Measurements from ENCODE around the gene KCNJ14. TPM values are rescaled to one million over a fixed set of nuclear protein-coding genes. Genes with fewer than 3 reads are reported as not detected.

The KCNJ14 gene
- 1 to 10 TPM in 2 of 3 donors, under 1 TPM in 1; 0.80 to 1.6 (median 1.0) TPM for total RNA-seq

DNA sequence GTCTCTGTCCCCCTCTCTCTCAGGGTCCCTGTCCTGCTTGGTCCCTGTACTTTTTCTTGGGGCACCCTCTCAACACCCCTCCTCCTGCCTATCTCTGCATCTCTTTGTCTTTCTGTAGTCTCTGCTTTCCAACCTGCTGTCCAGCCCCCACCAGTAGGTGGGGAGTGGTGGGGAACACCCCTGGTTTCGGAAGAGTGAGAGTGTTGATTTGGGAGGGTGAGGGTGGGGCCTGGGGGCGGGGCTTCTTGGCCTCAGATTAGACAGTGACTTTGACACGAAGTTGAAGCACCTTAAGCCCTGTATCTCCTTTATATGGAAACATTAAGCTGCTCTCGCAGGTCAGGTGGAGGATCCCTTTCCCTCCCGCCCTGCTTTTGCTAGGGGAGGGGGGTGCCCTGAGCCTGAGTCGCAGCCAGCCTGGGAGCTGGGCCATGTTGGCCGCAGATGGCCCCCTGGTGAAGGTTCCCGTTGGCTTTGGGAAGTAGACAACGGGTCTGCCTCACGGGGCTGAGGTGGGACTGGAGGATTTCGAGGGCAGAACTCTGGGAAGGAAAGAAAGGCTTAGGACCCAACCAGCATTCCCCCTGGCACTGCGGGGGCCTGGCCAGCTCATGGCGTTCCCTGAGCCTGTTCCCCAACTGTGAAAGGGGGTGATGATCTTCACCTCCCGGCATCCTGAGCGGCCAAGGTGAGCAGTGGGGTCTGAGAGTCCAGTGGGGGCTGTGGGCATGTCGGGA, at the start of gene KCNJ14:
Gene KCNJ14, plus strand, starts transcription at position 404 of the 737 bp plus-strand sequence. CDS start 6,151 bp downstream, outside the sequence.
- H3K9me3 ChIP-seq, result no peaks in the 10 kb centered on the region
- no peak within 1 kb of the TSS for H3K4me3 ChIP-seq
- TF ChIP-seq, protein P1, sequence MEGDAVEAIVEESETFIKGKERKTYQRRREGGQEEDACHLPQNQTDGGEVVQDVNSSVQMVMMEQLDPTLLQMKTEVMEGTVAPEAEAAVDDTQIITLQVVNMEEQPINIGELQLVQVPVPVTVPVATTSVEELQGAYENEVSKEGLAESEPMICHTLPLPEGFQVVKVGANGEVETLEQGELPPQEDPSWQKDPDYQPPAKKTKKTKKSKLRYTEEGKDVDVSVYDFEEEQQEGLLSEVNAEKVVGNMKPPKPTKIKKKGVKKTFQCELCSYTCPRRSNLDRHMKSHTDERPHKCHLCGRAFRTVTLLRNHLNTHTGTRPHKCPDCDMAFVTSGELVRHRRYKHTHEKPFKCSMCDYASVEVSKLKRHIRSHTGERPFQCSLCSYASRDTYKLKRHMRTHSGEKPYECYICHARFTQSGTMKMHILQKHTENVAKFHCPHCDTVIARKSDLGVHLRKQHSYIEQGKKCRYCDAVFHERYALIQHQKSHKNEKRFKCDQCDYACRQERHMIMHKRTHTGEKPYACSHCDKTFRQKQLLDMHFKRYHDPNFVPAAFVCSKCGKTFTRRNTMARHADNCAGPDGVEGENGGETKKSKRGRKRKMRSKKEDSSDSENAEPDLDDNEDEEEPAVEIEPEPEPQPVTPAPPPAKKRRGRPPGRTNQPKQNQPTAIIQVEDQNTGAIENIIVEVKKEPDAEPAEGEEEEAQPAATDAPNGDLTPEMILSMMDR (IDR thresholded peaks at IDR 0.05), result no peak
- TF ChIP-seq POLR2A (IDR thresholded peaks at IDR 0.05), result no peak
- TF ChIP-seq POLR2AphosphoS5 (IDR thresholded peaks at IDR 0.05), result no peak
- no peak within 1 kb of the TSS for H3K27ac ChIP-seq
- intact Hi-C loops (cut with DNase I; ENCODE audit: low total_unique reads), result no loop called here
- DNase-seq (ENCODE audit: low spot score in 2 of 2), result no peak
- no peaks in the 10 kb centered on the region for H3K27me3 ChIP-seq
- H3K36me3 ChIP-seq, result peaks cover 21% of the 10 kb centered on the region
- no peaks in the 10 kb centered on the region for H3K4me1 ChIP-seq

DNA sequence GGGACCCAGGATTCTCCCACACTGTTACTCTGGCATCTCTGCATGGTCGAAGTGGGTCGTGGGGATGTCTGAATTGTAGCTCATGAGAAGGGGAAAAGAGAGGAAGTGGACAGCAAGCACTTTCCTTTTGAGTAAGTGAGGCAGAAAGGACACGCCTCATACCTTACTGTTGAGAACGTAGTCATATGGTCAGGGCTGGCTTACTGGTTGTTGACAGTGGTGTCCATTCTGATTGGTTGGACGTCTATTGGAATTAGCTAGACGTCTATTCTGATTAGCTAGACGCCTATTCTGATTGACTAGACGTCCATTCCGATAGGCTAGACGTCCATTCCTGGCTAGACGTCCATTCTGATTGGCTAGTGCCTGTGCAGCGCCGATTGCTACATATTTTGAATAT, 49.5 kb upstream of the KCNJ14 start:
- no peak for DNase-seq (ENCODE audit: low spot score in 2 of 2)
- no peaks in the 10 kb centered on the region for H3K9me3 ChIP-seq
- H3K36me3 ChIP-seq, result no peaks in the 10 kb centered on the region
- no peaks in the 10 kb centered on the region for H3K27me3 ChIP-seq
- H3K4me3 ChIP-seq, result no peak overlapping the region
- intact Hi-C loops (cut with DNase I; ENCODE audit: low total_unique reads), result no loop called here
- H3K27ac ChIP-seq, result no peak overlapping the region
- no peaks in the 10 kb centered on the region for H3K4me1 ChIP-seq
- TF ChIP-seq POLR2AphosphoS5 (IDR thresholded peaks at IDR 0.05) (no peak), POLR2A (IDR thresholded peaks at IDR 0.05) (no peak)
- TF ChIP-seq, protein P1 (IDR thresholded peaks at IDR 0.05), result no peak

DNA sequence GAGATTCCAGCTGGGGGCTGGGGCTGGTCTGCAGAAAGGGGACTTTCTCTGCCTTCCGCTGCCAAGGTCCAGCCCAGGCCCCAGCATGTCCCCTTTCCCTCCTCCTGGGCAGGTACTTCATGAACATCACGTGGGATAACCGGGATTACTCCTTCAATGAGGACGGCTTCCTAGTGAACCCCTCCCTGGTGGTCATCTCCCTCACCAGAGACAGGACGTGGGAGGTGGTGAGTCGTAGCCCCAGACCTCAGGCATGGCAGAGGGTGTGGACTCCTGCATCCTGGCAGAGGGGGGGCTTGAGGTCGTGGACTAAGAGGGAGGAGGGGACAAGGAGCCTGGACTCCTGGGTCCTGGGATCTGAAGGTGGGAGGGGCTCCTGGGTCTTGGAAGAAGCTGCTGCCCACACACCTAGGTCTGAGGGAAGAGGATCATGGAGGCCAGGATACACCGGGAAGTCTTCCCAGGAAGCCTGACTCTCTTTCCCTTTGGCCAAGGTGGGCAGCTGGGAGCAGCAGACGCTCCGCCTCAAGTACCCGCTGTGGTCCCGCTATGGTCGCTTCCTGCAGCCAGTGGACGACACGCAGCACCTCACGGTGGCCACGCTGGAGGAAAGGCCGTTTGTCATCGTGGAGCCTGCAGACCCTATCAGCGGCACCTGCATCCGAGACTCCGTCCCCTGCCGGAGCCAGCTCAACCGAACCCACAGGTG, 41.3 kb upstream of the KCNJ14 start:
- no peak overlapping the region for H3K27ac ChIP-seq
- intact Hi-C loops (cut with DNase I; ENCODE audit: low total_unique reads), result no loop called here
- TF ChIP-seq, protein P1 (IDR thresholded peaks at IDR 0.05), result no peak
- TF ChIP-seq POLR2A (IDR thresholded peaks at IDR 0.05) (no peak), POLR2AphosphoS5 (IDR thresholded peaks at IDR 0.05) (no peak)
- no peaks in the 10 kb centered on the region for H3K4me1 ChIP-seq
- H3K36me3 ChIP-seq, result no peaks in the 10 kb centered on the region
- peaks cover 0 to 4% of the 10 kb centered on the region in 2 donors for H3K27me3 ChIP-seq
- no peak for DNase-seq (ENCODE audit: low spot score in 2 of 2)
- peak overlapping the region in 2 of 3 donors; percentile 34 to 49 for H3K4me3 ChIP-seq
- H3K9me3 ChIP-seq, result no peaks in the 10 kb centered on the region

DNA sequence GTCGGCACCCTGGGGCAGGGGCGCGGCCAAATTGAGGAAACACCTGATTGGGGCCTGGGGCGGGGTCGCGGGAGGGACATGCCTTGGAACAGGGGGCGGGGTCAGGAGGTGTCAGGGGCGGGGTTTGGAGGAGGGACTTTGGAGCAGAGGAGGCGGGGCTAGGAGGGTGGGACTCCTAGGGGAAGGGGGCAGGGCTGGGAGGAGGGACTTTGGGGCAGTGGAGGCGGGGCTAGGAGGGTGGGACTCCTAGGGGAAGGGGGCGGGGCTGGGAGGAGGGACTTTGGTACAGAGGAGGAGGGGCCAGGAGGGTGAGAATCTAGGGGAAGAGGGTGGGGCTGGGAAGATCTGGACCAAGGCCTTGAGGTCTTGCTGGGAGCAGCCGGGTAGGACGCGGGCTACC, 40.0 kb upstream of the KCNJ14 start:
- peak in 1 of 2 donors; percentile 29 for DNase-seq (ENCODE audit: low spot score in 2 of 2)
- TF ChIP-seq POLR2A (IDR thresholded peaks at IDR 0.05) (no peak), POLR2AphosphoS5 (IDR thresholded peaks at IDR 0.05) (no peak)
- TF ChIP-seq, protein P1 (IDR thresholded peaks at IDR 0.05), result no peak
- Histone ChIP-seq H3K4me1 (no peaks in the 10 kb centered on the region), H3K27me3 (peaks cover 0 to 4% of the 10 kb centered on the region in 2 donors), H3K36me3 (no peaks in the 10 kb centered on the region), H3K9me3 (no peaks in the 10 kb centered on the region), H3K4me3 (peak overlapping the region; percentile 3 to 49 (median 34)), H3K27ac (no peak overlapping the region)
- intact Hi-C loops (cut with DNase I; ENCODE audit: low total_unique reads), result no loop called here

DNA sequence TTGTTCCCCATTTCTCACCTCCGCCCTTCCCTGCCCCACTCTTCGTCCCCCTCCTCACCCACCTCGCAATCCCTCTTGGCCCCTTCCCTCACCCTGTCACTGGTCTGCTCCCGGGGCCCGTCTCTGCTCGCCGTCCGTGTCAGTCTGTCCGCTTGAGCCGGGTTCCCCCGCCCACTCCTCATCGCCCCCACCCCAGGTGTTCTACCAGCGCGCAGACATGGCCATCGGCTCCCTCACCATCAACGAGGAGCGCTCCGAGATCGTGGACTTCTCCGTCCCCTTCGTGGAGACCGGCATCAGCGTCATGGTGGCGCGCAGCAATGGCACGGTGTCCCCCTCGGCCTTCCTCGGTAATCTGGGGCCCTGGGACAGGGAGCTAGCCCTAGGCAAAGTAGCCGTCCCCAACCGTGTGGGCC, 39.6 kb upstream of the KCNJ14 start:
- peaks cover 0 to 4% of the 10 kb centered on the region in 2 donors for H3K27me3 ChIP-seq

More for the DNA sequence above, 39.6 kb upstream of the KCNJ14 start:
- Histone ChIP-seq H3K9me3 (no peaks in the 10 kb centered on the region), H3K4me3 (peak overlapping the region in 2 of 3 donors; percentile 3 to 12), H3K4me1 (no peaks in the 10 kb centered on the region), H3K27ac (no peak overlapping the region), H3K36me3 (no peaks in the 10 kb centered on the region)
- TF ChIP-seq, protein P1 (IDR thresholded peaks at IDR 0.05), result no peak
- no peak for TF ChIP-seq POLR2AphosphoS5 (IDR thresholded peaks at IDR 0.05)
- TF ChIP-seq POLR2A (IDR thresholded peaks at IDR 0.05), result no peak
- DNase-seq (ENCODE audit: low spot score in 2 of 2), result no peak
- intact Hi-C loops (cut with DNase I; ENCODE audit: low total_unique reads), result no loop called here
